Glomerular visceral epithelial cell (primary cell): Measurements from ENCODE around the gene SAMD11.

Source experiments
- DNase-seq: peaks from one replicate; pipeline ENCODE4 v3.0.0-alpha.2; 2016; ENCODE audit errors: extremely low spot score

Gene SAMD11

DNA sequence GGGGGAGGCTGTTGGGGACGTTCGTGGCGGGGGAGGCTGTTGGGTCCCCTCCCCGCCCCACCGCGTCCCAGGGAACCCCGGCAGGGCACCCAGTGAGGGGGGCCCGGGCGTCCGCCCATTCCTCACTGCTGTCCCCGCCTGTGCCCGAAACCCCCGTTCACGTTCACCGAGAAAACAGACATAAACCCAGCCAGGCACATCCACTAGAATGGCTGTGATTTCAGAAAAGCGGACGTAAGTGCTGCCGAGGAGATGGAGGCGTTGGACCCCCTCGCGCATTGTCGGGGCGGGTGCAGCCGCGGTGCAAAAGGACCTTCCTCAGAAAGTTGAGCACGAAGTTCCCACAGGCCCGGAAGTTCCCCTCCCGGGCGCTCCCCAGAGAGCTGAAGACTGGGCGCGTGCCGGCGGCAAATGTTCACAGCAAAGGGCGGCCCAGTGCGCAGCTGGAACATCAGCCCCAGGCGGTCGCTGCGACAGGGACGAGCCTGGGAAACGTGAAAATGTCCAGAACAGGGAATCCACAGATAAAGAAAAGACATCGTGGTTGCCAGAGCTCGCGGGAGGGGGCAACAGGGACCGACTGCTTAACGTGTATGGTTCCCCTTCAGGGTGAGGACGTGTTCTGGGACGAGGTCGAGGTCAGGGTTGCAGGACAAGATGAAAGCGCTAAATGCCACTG, 18.5 kb upstream of the SAMD11 start:
- DNase-seq, result no peak

DNA sequence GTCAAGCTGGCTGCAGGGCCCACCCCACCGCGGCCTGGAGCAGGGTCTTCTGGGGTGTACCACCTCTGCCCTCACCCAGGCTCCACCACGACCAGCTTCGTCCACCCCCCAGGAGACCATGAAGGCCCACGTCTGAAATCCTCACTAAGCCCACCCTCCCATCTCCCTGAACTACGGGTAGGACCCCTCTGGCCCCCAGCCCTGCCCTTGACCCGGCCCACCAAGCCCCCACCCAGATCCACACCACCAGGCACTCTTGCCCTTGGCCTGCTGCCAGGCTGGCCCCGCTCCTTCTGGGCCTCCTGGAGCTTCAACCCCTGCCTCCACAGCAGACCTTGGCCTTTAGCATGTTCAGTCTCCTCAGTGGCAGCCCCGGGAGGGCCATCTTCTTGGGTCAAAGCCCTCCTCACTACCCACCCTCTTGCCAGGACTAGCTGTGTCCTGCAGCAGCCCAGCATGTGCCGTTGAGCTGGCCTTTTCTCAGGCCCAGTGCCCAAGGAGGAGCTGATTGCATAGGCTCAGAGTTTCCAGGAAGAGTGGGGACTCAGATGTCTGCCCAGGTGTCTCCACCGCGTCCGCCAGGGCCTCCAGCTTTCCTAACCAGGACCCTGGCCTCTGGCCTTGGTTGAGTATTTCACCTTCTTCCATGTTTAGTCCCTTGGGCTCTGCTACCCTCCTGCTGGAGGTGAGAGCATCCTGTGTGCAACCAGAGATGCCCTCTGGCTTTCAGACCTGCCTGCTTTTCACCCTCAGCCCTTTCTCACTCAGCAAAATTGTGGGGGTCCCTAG, 17.7 kb upstream of the SAMD11 start:
- no peak for DNase-seq

DNA sequence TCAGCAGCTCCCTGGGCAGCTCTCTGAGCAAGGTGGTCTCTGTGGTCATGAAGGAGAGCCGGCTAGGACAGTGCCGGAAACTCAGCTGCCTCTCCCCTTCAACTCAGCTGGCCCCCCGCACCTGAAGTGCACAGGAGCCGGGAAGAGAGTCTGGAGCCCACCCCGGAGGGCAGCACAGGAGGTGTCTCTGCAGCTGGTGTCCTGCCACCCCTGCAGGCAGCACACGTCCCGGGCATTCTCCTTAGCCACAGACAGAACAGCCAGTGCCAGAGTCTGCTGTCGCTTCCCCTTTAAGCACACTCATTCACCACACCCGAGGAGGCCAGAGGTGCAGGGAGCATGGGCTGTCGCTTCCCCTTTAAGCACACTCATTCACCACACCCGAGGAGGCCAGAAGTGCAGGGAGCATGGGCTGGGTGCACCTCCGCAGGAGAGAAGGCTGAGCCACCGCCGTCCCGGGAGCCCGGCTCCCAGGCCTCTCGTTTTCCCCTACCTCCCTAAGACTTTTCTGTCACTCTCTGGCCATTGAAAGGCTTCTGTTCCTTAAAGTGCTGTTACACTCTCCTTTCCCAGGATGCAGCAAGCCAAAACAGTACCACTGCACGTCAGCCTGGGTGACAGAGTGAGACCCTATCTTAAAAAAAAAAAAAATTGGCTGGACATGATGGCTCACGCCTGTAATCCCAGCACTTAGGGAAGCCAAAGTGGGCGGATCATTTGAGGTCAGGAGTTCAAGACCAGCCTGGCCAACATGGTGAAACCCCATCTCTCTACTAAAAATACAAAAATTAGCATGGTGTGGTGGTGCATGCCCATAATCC, 16.9 kb upstream of the SAMD11 start:
- DNase-seq, result peak; percentile 74

GRCh38 chr1:907611-908451, 15.9 kb upstream of the SAMD11 start:
- DNase-seq, result no peak

DNA sequence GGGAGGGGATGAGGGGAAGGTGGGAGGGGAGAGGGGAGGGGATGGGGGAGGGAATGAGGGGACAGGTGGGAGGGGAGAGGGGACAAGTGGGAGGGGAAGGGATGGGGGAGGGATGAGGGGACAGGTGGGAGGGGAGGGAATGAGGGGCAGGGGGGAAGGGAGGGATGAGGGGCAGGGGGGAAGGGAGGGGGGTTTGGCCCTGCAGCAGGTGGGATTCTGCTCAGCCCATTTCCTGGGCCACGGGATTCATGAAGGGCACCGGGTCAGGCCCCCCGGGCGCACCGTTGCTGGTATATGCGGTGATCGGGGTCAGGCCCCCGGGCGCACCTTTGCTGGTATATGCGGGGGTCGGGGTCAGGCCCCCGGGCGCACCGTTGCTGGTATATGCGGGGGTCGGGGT, 15.1 kb upstream of the SAMD11 start:
- no peak for DNase-seq

DNA sequence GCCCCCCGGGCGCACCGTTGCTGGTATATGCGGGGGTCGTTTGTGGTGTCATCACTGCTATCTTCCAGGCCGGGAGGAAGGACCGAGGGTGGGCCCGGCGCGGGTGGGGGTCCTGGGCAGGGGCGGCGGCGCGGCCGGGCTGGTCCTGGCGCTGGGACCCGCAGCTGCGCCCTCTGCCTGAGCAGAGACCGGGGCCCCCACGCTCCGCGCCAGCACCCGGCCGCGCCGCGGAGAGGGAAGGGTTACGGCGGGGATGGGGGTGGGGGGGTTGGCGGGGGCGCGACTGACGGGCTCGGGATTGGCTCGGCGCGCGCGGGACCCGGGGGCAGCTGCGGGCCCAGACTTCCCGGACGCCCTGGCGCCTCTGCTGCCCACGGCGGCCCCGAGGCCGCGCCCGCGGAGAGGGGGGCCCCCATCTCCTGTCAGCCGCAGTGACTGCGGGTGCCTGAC, 13.8 kb upstream of the SAMD11 start:
- no peak for DNase-seq

- peak; percentile 63 for DNase-seq
These were observed 13.3 kb upstream of the SAMD11 start for GRCh38 chr1:910311-910880.

GRCh38 chr1:910881-911721, 12.6 kb upstream of the SAMD11 start:
- DNase-seq, result peak; percentile 84

- peak; percentile 75 for DNase-seq
These were observed 11.6 kb upstream of the SAMD11 start for GRCh38 chr1:911875-912739.

DNA sequence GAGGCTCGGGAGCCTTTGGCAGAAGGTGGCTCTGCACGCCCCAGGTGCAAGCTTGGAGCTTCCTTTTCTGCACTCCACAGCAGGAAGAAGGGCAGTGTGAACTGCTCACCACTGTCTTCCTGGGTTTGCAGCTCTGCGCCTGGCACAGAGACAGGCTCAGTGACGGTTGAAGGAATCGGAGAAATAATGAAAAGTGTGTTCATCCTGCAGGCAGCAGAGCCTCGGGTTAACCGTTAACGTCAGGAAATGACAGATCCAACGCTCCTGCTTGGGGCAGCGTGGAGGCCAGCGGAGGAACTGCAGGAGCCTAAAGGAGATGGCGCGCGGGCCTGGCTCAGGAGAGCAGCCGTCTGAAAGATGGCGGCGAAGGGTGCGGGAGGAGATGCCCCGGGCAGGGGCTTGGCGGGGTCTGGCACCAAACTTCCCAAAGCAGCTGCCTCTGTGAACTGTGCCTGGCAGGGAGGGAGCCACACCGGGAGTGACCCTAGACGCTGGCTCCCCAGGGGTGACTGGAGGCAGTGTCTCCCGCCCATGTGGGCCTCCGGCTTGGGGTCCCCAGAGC, 10.9 kb upstream of the SAMD11 start:
- peak; percentile 48 for DNase-seq

DNA sequence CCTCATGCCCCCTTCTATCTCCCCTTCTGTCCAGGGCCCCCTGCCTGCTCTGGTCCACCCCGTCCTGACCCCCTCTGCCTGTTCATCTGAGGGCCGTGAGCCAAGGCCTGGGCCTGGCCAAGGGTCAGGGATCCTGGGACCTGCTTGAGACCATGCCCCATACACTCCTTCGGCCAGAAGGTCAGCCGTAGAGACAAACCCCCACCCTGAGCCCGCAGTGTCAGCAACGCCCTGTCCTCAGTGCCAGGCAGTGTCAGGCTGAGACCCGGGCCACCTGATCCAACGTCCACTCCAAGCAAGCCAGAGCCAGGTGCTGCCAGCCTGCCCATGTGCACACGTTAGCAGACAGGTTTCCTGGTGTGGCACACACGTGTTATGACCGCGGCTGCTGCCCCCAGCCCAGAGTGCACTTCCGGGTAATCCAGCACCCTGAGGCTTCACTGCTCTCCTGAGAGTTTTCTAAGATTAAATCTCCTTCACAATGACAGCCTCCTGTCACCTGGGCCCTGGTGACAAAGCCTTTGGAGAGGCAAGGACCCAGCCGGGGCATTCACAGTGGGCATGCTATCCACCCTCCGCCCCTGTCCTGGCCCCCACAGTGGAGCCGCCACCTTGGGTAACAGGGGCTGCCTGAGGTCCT, 10.1 kb upstream of the SAMD11 start:
- no peak for DNase-seq

DNA sequence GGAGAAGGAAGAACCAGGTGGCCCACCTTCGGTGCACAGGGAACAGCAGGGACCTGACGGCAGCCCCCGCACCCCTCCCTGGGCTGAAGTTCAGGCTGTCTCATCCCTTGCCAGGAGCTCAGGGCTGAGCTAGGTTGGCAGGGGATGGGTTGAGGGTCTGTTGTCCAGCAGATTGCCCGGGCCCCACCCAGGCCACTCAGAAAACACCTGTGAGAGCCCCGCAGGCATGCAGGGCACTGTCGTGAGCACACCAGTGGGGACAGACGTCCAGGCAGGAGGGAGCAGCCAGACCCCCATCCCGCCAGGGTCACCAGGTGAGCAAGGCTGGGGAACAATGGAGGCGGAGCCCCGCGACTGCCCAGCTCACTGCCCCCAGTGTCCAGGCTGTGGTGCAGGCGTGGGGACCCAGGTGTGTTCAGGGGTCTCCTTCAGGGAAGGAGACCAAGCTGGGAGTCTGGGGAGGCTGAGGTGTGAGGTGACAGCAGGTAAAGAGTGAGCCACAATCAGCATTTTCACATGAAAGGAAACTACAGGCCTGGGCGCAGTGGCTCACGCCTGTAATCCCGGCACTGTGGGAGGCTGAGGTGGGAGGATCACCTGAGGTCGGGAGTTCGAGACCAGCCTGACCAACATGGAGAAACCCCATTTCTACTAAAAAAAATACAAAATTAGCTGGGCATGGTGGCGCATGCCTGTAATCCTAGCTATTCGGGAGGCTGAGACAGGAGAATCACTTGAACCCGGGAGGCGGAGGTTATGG, 9.4 kb upstream of the SAMD11 start:
- DNase-seq, result no peak

- no peak for DNase-seq
These were observed 8.8 kb upstream of the SAMD11 start for GRCh38 chr1:914891-915280.

DNA sequence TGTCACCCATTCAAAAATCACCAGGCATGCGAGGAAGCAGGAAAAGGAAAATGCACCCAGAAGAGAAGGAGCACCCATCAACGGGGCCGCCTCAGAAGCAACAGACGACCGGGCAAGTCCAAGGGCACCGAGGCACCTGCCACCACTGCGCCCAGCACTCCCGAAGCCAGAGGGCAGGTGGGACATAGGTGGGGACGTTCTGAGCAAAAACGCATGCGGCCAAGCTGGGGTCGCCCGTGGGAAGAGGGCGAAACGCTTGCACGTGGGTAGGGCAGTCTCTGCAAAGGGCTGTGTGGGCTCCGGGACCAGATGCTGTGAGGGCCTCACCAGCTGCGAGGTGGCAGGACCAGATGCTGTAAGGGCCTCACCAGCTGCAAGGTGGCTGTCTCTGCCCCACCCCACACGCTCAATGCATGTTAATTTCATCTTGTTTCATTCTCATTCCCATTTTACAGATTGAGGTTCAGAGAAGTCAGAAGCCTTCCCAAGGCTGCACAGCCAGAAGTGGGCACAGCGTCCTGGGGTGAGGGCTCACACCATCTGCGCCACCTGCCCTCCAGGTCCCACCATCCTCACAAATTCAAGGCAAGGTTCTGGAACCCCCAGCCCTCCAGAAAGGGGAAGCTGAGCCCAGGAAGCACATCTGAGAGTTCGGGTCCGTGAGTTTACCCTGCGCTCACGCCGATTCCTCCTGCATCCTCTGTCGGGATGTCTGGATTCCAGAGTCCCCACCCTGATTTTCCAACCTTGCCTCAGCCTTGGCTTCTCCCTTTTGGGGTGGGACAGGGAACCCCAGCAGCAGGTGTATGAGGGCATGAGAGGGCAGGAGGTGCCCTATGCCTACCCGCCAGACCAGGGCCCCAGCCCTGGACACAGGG, 8.2 kb upstream of the SAMD11 start:
- DNase-seq, result no peak

DNA sequence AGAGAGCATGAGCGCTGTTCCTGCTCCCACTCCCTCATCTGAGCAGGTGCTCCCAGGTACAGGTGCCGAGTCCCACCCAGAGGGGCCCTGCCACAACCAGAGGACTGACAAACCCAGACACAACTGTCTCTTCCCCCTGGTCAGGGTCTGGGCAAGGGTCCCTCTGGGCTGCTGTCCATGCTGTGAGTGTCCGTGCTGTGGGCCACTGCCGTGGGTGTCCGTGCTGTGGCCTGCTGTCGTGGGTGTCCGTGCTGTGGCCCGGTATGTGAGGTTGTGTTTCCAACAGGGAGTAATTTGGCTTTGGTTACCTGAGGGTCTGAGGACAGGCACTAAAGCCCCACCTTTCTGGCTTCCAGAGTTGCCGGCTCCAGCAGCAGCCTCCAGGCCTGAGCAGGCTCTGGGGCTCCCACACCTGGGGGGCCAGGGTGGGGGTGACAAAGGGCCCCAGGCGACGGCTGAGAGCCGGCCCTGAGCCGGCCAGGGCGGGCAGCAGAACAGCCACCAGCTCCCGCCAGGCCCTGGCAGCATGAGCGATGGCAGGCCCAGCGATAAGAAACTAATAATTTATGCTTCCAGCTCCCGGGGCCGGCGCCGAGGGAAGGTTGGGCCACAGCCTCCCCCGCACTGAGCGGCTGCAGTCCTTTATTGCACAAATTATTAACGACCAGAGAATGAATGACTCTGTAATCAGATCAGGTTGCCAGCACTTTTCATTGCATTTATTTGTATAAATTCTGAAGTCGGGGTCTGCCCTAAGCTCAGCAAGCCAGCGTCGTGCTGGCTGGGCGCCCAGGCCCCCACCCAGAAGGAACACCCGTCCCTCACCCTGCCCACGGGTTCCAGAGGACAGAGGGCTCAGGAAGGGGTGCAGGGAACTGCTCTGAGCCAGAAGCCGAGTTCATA, 7.3 kb upstream of the SAMD11 start:
- DNase-seq, result no peak

DNA sequence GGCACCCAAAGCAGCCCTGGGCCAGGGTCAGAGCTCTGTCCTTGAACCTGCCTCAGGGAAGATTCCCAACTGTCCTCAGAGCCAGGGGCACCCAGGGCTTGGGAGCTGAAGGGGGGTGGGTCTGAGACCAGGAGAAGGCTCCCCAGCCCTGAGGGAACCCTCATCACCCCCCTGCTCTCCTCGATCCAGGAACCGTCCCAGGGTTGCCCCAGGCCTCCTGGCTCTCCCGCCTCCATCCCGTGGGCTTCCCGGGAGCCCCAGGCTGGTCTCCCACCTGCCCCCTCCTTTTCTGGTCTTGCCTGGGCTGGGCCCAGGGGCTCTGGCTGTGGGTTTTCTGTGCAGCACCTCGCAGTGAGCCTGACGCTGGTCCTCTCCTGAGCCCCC, 6.7 kb upstream of the SAMD11 start:
- no peak for DNase-seq
